ES-I3 (cell line): ENCODE results near the gene USP7.

ENCODE experiments used
- H3K36me3 ChIP-seq: 2 replicates; pipeline ENCODE4 v1.6.1; 2013; ENCODE audit warnings: mild to moderate bottlenecking, low read length, control low read depth, moderate library complexity; ENCODE audit not compliant: insufficient read depth
- H3K4me1 ChIP-seq: 2 replicates; pipeline ENCODE4 v1.6.1; 2013; ENCODE audit warnings: mild to moderate bottlenecking, control low read depth, low read length; ENCODE audit not compliant: insufficient read depth
- H3K9ac ChIP-seq: 2 replicates; pipeline ENCODE4 v1.6.1; 2013; ENCODE audit warnings: low read depth, mild to moderate bottlenecking, low read length, moderate library complexity
- H3K9me3 ChIP-seq: 2 replicates; pipeline ENCODE4 v1.6.1; 2013; ENCODE audit warnings: mild to moderate bottlenecking, low read length, moderate library complexity; ENCODE audit not compliant: control insufficient read depth, insufficient read depth

USP7 gene

GRCh38 chr16:8951447-8952280, 12.0 kb downstream of the USP7 start:
- Histone ChIP-seq H3K36me3 (no peaks in the 10 kb centered on the region), H3K9ac (no peak overlapping the region), H3K9me3 (no peaks in the 10 kb centered on the region), H3K4me1 (peaks cover 43% of the 10 kb centered on the region)

GRCh38 chr16:8950580-8951077, 13.1 kb downstream of the USP7 start:
- no peaks in the 10 kb centered on the region for H3K36me3 ChIP-seq
- no peak overlapping the region for H3K9ac ChIP-seq
- peaks cover 34% of the 10 kb centered on the region for H3K4me1 ChIP-seq
- H3K9me3 ChIP-seq: no peaks in the 10 kb centered on the region

- no peaks in the 10 kb centered on the region for H3K36me3 ChIP-seq
- H3K9ac ChIP-seq: no peak overlapping the region
- peaks cover 34% of the 10 kb centered on the region for H3K4me1 ChIP-seq
- H3K9me3 ChIP-seq: no peaks in the 10 kb centered on the region
These were observed 13.9 kb downstream of the USP7 start for GRCh38 chr16:8949536-8950418.

GRCh38 chr16:8948831-8949230, 14.9 kb downstream of the USP7 start:
- peaks cover 43% of the 10 kb centered on the region for H3K4me1 ChIP-seq
- H3K36me3 ChIP-seq: no peaks in the 10 kb centered on the region
- no peaks in the 10 kb centered on the region for H3K9me3 ChIP-seq
- no peak overlapping the region for H3K9ac ChIP-seq

GRCh38 chr16:8948069-8948593, 15.6 kb downstream of the USP7 start:
- H3K36me3 ChIP-seq: no peaks in the 10 kb centered on the region
- H3K9me3 ChIP-seq: no peaks in the 10 kb centered on the region
- H3K4me1 ChIP-seq: peaks cover 47% of the 10 kb centered on the region
- H3K9ac ChIP-seq: no peak overlapping the region

GRCh38 chr16:8946544-8946943, 17.2 kb downstream of the USP7 start:
- H3K4me1 ChIP-seq: peaks cover 32% of the 10 kb centered on the region
- H3K9ac ChIP-seq: no peak overlapping the region
- H3K36me3 ChIP-seq: no peaks in the 10 kb centered on the region
- H3K9me3 ChIP-seq: no peaks in the 10 kb centered on the region

GRCh38 chr16:8945626-8946296, 17.9 kb downstream of the USP7 start:
- peaks cover 24% of the 10 kb centered on the region for H3K4me1 ChIP-seq
- H3K9me3 ChIP-seq: no peaks in the 10 kb centered on the region
- no peaks in the 10 kb centered on the region for H3K36me3 ChIP-seq
- no peak overlapping the region for H3K9ac ChIP-seq

GRCh38 chr16:8943966-8944759, 19.5 kb downstream of the USP7 start:
- no peak overlapping the region for H3K9ac ChIP-seq
- peaks cover 16% of the 10 kb centered on the region for H3K4me1 ChIP-seq
- no peaks in the 10 kb centered on the region for H3K36me3 ChIP-seq
- H3K9me3 ChIP-seq: no peaks in the 10 kb centered on the region

GRCh38 chr16:8943001-8943763, 20.5 kb downstream of the USP7 start:
- H3K9ac ChIP-seq: no peak overlapping the region
- H3K36me3 ChIP-seq: no peaks in the 10 kb centered on the region
- no peaks in the 10 kb centered on the region for H3K9me3 ChIP-seq
- H3K4me1 ChIP-seq: peaks cover 16% of the 10 kb centered on the region

GRCh38 chr16:8941718-8942344, 21.9 kb downstream of the USP7 start:
- Histone ChIP-seq H3K36me3 (no peaks in the 10 kb centered on the region), H3K9me3 (no peaks in the 10 kb centered on the region), H3K4me1 (peaks cover 18% of the 10 kb centered on the region), H3K9ac (no peak overlapping the region)

GRCh38 chr16:8937803-8938202, 25.9 kb downstream of the USP7 start:
- H3K9ac ChIP-seq: no peak overlapping the region
- no peaks in the 10 kb centered on the region for H3K9me3 ChIP-seq
- H3K4me1 ChIP-seq: peaks cover 13% of the 10 kb centered on the region
- no peaks in the 10 kb centered on the region for H3K36me3 ChIP-seq

- H3K9me3 ChIP-seq: no peaks in the 10 kb centered on the region
- no peak overlapping the region for H3K9ac ChIP-seq
- H3K36me3 ChIP-seq: no peaks in the 10 kb centered on the region
- H3K4me1 ChIP-seq: peaks cover 17% of the 10 kb centered on the region
These were observed 27.3 kb downstream of the USP7 start for GRCh38 chr16:8936421-8936820.

GRCh38 chr16:8935989-8936388, 27.7 kb downstream of the USP7 start:
- Histone ChIP-seq H3K36me3 (no peaks in the 10 kb centered on the region), H3K4me1 (peaks cover 20% of the 10 kb centered on the region), H3K9me3 (no peaks in the 10 kb centered on the region), H3K9ac (no peak overlapping the region)
